Keratinocyte (primary cell): ENCODE measurements around the gene PPP1R37.
A peak's percentile ranks its signal among the peaks of the same experiment; 100 is the strongest.

ENCODE experiments used
- EZH2 ChIP-seq: IDR thresholded peaks from one replicate; pipeline ENCODE4 v1.6.1; 2012; ENCODE audit warnings: inconsistent platforms, mild to moderate bottlenecking, low read length, moderate library complexity
- TF ChIP-seq, protein P1 (sequence below), 3 experiments: IDR thresholded peaks in 1 of 3; conservative IDR thresholded peaks in 1 of 3; optimal IDR thresholded peaks in 1 of 3; 2 replicates in 2 of 3; 3 replicates in 1 of 3; pipeline versions ENCODE3 to v1.5.1; 2011; ENCODE audit warnings: low read length in 3 of 3, mild to moderate bottlenecking in 3 of 3, moderate library complexity in 2 of 3, control low read depth in 1 of 3, inconsistent platforms in 1 of 3; ENCODE audit not compliant: insufficient read depth in 2 of 3; ENCODE audit errors: extremely low read depth in 1 of 3

DNA sequence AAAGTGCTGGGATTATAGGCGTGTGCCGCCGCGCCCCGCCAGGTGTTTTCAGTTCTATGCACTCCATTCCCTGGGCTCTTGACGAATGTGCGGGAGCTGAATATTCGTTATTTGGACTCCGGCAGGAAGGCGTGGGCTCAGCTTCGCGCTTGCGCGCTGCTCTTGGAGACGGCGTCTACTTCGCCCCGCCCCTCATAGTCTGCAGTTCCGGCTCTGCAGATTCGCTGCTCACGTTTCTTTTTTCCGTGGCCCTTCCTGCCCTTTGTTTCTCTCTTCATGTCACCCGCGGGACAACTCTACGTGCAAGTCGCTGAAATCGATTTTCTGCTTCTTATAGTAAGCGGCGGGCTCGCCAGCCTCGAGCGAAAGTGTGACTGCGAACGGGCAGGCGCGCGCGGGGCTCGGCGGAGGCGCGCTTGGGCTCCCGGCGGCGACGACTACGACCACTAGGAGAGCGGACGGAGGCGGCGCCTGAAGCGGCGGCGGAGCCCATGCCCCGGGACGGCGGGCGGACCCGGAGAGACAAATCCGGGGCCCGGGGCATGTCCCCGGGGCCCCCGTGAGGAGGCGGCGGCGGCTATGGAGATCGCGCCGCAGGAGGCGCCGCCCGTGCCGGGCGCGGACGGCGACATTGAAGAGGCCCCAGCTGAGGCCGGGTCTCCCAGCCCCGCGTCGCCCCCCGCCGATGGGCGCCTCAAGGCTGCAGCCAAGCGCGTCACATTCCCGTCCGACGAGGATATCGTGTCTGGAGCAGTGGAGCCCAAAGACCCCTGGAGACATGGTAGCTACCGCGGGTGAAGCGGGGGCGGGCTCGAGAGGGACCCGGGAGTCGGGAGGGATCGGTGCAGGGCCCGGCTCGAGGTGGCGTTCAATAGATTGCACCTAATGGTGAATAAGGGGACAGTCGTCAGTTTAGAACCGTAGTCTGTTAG, at the start of gene PPP1R37:
- TF ChIP-seq, protein P1, sequence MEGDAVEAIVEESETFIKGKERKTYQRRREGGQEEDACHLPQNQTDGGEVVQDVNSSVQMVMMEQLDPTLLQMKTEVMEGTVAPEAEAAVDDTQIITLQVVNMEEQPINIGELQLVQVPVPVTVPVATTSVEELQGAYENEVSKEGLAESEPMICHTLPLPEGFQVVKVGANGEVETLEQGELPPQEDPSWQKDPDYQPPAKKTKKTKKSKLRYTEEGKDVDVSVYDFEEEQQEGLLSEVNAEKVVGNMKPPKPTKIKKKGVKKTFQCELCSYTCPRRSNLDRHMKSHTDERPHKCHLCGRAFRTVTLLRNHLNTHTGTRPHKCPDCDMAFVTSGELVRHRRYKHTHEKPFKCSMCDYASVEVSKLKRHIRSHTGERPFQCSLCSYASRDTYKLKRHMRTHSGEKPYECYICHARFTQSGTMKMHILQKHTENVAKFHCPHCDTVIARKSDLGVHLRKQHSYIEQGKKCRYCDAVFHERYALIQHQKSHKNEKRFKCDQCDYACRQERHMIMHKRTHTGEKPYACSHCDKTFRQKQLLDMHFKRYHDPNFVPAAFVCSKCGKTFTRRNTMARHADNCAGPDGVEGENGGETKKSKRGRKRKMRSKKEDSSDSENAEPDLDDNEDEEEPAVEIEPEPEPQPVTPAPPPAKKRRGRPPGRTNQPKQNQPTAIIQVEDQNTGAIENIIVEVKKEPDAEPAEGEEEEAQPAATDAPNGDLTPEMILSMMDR (optimal IDR thresholded peaks at IDR 0.05 in 1 of 3, IDR thresholded peaks at IDR 0.05 in 1 of 3, conservative IDR thresholded peaks at IDR 0.05 in 1 of 3; ENCODE audit: extremely low read depth in 1 of 3, insufficient read depth in 2 of 3, low read length in 3 of 3): peak in 2 of 3 experiments; percentile 5 to 17
- TF ChIP-seq EZH2: no peak
